Mammary microvascular endothelial cell (primary cell): Measurements from ENCODE around the gene BATF. TPM values are rescaled to one million over a fixed set of nuclear protein-coding genes. Genes with fewer than 3 reads are reported as not detected.

Experiments used
- total RNA-seq: library from RNA; depleted of rRNA; stranded (reverse); fragments of >200 nt; gene quantifications from 2 replicates; pipeline ENCODE4 v1.2.3, GENCODE V29; 2015

The BATF gene, protein sequence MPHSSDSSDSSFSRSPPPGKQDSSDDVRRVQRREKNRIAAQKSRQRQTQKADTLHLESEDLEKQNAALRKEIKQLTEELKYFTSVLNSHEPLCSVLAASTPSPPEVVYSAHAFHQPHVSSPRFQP
- 0.69 and 1.3 TPM in 2 replicates for total RNA-seq

GRCh38 chr14:75522224-75522982 is at the start of gene BATF:
TSS of gene BATF (plus strand) at chr14:75522469. CDS start at chr14:75522683, 214 bp downstream.

GRCh38 chr14:75578102-75578785 is 56.0 kb downstream of the BATF start, which contains the start of gene FLVCR2:
TSS of gene FLVCR2 (plus strand) at chr14:75578620. CDS start at chr14:75578973, 353 bp downstream.

Other genes starting within 250 kb of the BATF start
- 95.7 and 100 TPM in 2 replicates for gene FOS, start 243.6 kb upstream of the BATF start, total RNA-seq
- gene JDP2, start 94.4 kb upstream of the BATF start, total RNA-seq: 6.5 and 13.5 TPM in 2 replicates
- 2.1 and 2.7 TPM in 2 replicates for gene FLVCR2, start 56.2 kb downstream of the BATF start, total RNA-seq
- gene ERG28, start 138.4 kb downstream of the BATF start, total RNA-seq: 16.1 and 17.4 TPM in 2 replicates
- 32.3 and 33.0 TPM in 2 replicates for gene TTLL5, start 138.8 kb downstream of the BATF start, total RNA-seq